Measurements from ENCODE around the gene CD247. TPM values are rescaled to one million over a fixed set of nuclear protein-coding genes. Genes with fewer than 3 reads are reported as not detected.

CD247 gene
- total and polyA plus RNA-seq, 10 of the 15 experiments (the other 5 are each of a cell fraction or from before 2014, with no cell fraction given): 0.10 to 0.77 (median 0.30) TPM

DNA sequence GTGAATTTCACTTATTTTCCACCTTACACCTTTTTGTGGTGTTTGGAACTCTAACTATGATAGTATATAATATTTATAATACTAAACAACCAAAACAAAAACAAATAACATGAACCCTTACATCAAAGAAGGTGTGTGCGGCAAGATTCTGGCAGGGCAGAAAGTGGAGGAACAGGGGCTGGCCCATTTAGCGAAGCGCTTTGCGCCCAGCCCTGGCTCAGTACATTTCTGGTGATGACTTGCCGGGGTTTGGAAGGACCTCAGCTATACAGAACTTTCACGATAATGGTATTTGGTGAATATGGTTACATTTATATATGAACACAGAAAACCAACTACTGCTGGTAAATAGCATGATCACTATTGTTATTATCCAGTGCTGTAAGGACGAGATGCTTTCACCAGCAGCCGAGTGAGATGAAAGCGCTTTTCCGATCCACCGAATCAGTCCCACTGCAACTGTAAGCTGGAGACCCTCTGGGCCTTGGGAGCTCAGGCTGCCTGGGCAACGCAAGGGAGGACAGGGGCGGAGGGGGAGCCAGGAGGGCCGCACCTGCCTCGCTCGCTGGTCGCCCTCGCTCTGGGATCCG, 63.9 kb downstream of the CD247 start:
- no peaks in the 10 kb centered on the region for H3K36me3 ChIP-seq (ENCODE audit: control insufficient read depth in 2 of 2, insufficient read depth in 2 of 2, low read length in 1 of 2)
- no peak for ATAC-seq
- FAIRE-seq: no peak
- H4K20me1 ChIP-seq (ENCODE audit: control insufficient read depth, insufficient read depth): no peaks in the 10 kb centered on the region
- in situ Hi-C loops (cut with MboI) (no loop called here), intact Hi-C loops (cut with micrococcal nuclease; ENCODE audit: unreplicated experiment) (no loop called here)
- no peaks in the 10 kb centered on the region for H3K27me3 ChIP-seq (replicated peaks in 1 of 2; ENCODE audit: control insufficient read depth in 2 of 2, insufficient read depth in 2 of 2, low read length in 1 of 2)
- peak overlapping the region; percentile 81 for H3K4me2 ChIP-seq (ENCODE audit: control insufficient read depth, insufficient read depth)
- DNase-seq (ENCODE audit: low read depth, low spot score): no peak
- CTCF ChIA-PET: interaction anchor here (0.6 to 4.2 kb wide), 12 partner anchors 7 to 637 kb away, joined by 3 to 32 read pairs (median 3); partner anchors contain the start of genes CREG1 and POU2F1
- RAD21 ChIA-PET (ENCODE audit: unreplicated experiment): interaction anchor here (0.7 to 5.5 kb wide), 8 partner anchors 14 to 208 kb away, joined by 3 to 35 read pairs (median 3); no protein-coding TSS in a partner anchor
- POLR2A ChIA-PET: interaction anchor here (1.2 to 2.1 kb wide), 2 partner anchors 46 to 99 kb away, joined by 6 read pairs; partner anchors contain the start of gene CREG1
- BruUV-seq (replicated peaks): no TSS peak
- no peaks in the 10 kb centered on the region for H3K79me2 ChIP-seq (ENCODE audit: control insufficient read depth, insufficient read depth, low read length)
- SMC1A ChIA-PET (ENCODE audit: uncharacterized antibody, unreplicated experiment): interaction anchor here (0.8 to 5.2 kb wide), 7 partner anchors 11 to 104 kb away, joined by 3 to 34 read pairs (median 7); no protein-coding TSS in a partner anchor
- H3K9me3 ChIP-seq (replicated peaks; ENCODE audit: control insufficient read depth, insufficient read depth, low read length): no peaks in the 10 kb centered on the region
- peaks cover 5% of the 10 kb centered on the region for H3K4me1 ChIP-seq (ENCODE audit: control insufficient read depth, insufficient read depth, low read length)
- WGBS (ENCODE audit: insufficient coverage, insufficient replicate concordance, low lambda C conversion rate, missing lambda C conversion rate): 27% methylated on average over 19 of the region's 19 CpGs
- H2AFZ ChIP-seq (ENCODE audit: control insufficient read depth, low read depth, low read length): peak overlapping the region; percentile 81
- no peak overlapping the region; the same call in 1 of the 2 replicates for H3K27ac ChIP-seq (ENCODE audit: control insufficient read depth, insufficient read depth)
- 0 out of 2 replicates have a peak, but pooled peaks have one; percentile 20 for TF ChIP-seq LARP7 (IDR thresholded peaks at IDR 0.05)
- TF ChIP-seq BHLHE40 (IDR thresholded peaks at IDR 0.05; ENCODE audit: borderline replicate concordance in 1 of 2, low read depth in 2 of 2, low read length in 1 of 2): 0 out of 4 replicates have a peak, but pooled peaks of 1 of the 2 experiments have one; percentile 22
- TF ChIP-seq SUPT20H (IDR thresholded peaks at IDR 0.05; ENCODE audit: borderline replicate concordance, control insufficient read depth, low read depth, low read length): no peak
- TF ChIP-seq SIN3A (IDR thresholded peaks at IDR 0.05; ENCODE audit: low read depth, low read length): no peak
- TF ChIP-seq SREBF2 (IDR thresholded peaks at IDR 0.05; ENCODE audit: low read length): no peak
- 0 out of 2 replicates have a peak, but pooled peaks have one; percentile 11 for TF ChIP-seq SMARCA5 (IDR thresholded peaks at IDR 0.05)
- TF ChIP-seq HCFC1 (IDR thresholded peaks at IDR 0.05; ENCODE audit: low read length): no peak
- TF ChIP-seq, protein P1, sequence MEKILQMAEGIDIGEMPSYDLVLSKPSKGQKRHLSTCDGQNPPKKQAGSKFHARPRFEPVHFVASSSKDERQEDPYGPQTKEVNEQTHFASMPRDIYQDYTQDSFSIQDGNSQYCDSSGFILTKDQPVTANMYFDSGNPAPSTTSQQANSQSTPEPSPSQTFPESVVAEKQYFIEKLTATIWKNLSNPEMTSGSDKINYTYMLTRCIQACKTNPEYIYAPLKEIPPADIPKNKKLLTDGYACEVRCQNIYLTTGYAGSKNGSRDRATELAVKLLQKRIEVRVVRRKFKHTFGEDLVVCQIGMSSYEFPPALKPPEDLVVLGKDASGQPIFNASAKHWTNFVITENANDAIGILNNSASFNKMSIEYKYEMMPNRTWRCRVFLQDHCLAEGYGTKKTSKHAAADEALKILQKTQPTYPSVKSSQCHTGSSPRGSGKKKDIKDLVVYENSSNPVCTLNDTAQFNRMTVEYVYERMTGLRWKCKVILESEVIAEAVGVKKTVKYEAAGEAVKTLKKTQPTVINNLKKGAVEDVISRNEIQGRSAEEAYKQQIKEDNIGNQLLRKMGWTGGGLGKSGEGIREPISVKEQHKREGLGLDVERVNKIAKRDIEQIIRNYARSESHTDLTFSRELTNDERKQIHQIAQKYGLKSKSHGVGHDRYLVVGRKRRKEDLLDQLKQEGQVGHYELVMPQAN (conservative IDR thresholded peaks at IDR 0.05): no peak
- peak overlapping the region; percentile 71 for H3K9ac ChIP-seq (ENCODE audit: control insufficient read depth, insufficient read depth, low read length)
- H3K4me3 ChIP-seq: peak overlapping the region; percentile 80
